OCI-LY1 (cell line): ENCODE measurements around the gene EEF2K.

ENCODE experiments used
- H2AFZ ChIP-seq: fragments of 200-600 bp; sonication (generic), shearing (Covaris generic); 2 replicates; pipeline ENCODE4 v1.6.0; 2014; ENCODE audit warnings: antibody characterized with exemption, mild to moderate bottlenecking, low read length
- H3F3A ChIP-seq: fragments of 200-600 bp; sonication (generic), shearing (Covaris generic); 2 replicates; pipeline ENCODE4 v1.6.0; 2014; ENCODE audit warnings: mild to moderate bottlenecking, antibody characterized with exemption, low read length, moderate library complexity; ENCODE audit not compliant: insufficient read depth
- H3K27ac ChIP-seq: fragments of 200-600 bp; sonication (generic); 2 replicates; pipeline ENCODE4 v1.5.1; 2014; ENCODE audit warnings: low read length, mixed run types, mild to moderate bottlenecking, low read depth; ENCODE audit not compliant: poor library complexity, severe bottlenecking
- H3K27me3 ChIP-seq: fragments of 200-600 bp; sonication (generic); 2 replicates; pipeline ENCODE4 v1.6.0; 2014; ENCODE audit warnings: antibody characterized with exemption, mild to moderate bottlenecking, low read length, moderate library complexity; ENCODE audit not compliant: insufficient read depth
- H3K36me3 ChIP-seq: fragments of 200-600 bp; sonication (generic); 2 replicates; pipeline ENCODE4 v1.6.1; 2014; ENCODE audit warnings: mild to moderate bottlenecking, antibody characterized with exemption, low read length, moderate library complexity, mixed read lengths; ENCODE audit not compliant: insufficient read depth
- H3K4me1 ChIP-seq: fragments of 200-600 bp; sonication (generic); 2 replicates; pipeline ENCODE4 v1.5.1; 2014; ENCODE audit warnings: mild to moderate bottlenecking, low read length, moderate library complexity; ENCODE audit not compliant: insufficient read depth, severe bottlenecking
- H3K4me2 ChIP-seq: fragments of 200-600 bp; sonication (generic), shearing (Covaris generic); 2 replicates; pipeline ENCODE4 v1.6.1; 2014; ENCODE audit warnings: low read length
- H3K4me3 ChIP-seq: fragments of 200-600 bp; sonication (generic); 2 replicates; pipeline ENCODE4 v1.5.1; 2014; ENCODE audit warnings: low read length, low read depth, mild to moderate bottlenecking, mixed read lengths; ENCODE audit not compliant: poor library complexity, severe bottlenecking
- H3K79me2 ChIP-seq: fragments of 200-600 bp; shearing (Covaris generic); 2 replicates; pipeline ENCODE4 v1.6.1; 2016; ENCODE audit warnings: mixed run types, low read length, mixed read lengths; ENCODE audit not compliant: insufficient read depth
- H3K9ac ChIP-seq: fragments of 200-600 bp; sonication (generic), shearing (Covaris generic); 2 replicates; pipeline ENCODE4 v1.6.1; 2014; ENCODE audit warnings: mild to moderate bottlenecking, low read length, mixed read lengths
- H3K9me2 ChIP-seq: fragments of 200-600 bp; sonication (generic), shearing (Covaris generic); 2 replicates; pipeline ENCODE4 v1.6.1; 2014; ENCODE audit warnings: low read depth, mild to moderate bottlenecking, low read length, mixed read lengths
- H3K9me3 ChIP-seq: fragments of 200-600 bp; shearing (Covaris generic); 2 replicates; pipeline ENCODE4 v1.6.1; 2014; ENCODE audit warnings: low read length, mixed read lengths
- H4K20me1 ChIP-seq: fragments of 200-600 bp; sonication (generic), shearing (Covaris generic); 2 replicates; pipeline ENCODE4 v1.6.0; 2016; ENCODE audit warnings: mild to moderate bottlenecking, low read length; ENCODE audit not compliant: insufficient read depth
- EZH2 ChIP-seq: fragments of 200-600 bp; sonication (generic), shearing (Covaris generic); IDR thresholded peaks from 2 replicates; pipeline ENCODE4 v1.8.0; 2017; ENCODE audit warnings: borderline replicate concordance, mixed run types, mild to moderate bottlenecking, antibody characterized with exemption, low read length, moderate library complexity, mixed read lengths
- TF ChIP-seq, protein P1 (sequence below): fragments of 200-600 bp; sonication (generic), shearing (Covaris generic); IDR thresholded peaks from 2 replicates; pipeline ENCODE4 v1.5.1; 2017; ENCODE audit warnings: mild to moderate bottlenecking, antibody characterized with exemption, low read length, moderate library complexity, mixed read lengths

Gene EEF2K

GRCh38 chr16:22162656-22163009 is 43.4 kb upstream of the EEF2K start:
- H3K27me3 ChIP-seq = no peaks in the 10 kb centered on the region
- H4K20me1 ChIP-seq = no peaks in the 10 kb centered on the region
- no peaks in the 10 kb centered on the region for H3K9me2 ChIP-seq
- no peak for TF ChIP-seq EZH2
- TF ChIP-seq, protein P1, sequence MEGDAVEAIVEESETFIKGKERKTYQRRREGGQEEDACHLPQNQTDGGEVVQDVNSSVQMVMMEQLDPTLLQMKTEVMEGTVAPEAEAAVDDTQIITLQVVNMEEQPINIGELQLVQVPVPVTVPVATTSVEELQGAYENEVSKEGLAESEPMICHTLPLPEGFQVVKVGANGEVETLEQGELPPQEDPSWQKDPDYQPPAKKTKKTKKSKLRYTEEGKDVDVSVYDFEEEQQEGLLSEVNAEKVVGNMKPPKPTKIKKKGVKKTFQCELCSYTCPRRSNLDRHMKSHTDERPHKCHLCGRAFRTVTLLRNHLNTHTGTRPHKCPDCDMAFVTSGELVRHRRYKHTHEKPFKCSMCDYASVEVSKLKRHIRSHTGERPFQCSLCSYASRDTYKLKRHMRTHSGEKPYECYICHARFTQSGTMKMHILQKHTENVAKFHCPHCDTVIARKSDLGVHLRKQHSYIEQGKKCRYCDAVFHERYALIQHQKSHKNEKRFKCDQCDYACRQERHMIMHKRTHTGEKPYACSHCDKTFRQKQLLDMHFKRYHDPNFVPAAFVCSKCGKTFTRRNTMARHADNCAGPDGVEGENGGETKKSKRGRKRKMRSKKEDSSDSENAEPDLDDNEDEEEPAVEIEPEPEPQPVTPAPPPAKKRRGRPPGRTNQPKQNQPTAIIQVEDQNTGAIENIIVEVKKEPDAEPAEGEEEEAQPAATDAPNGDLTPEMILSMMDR = no peak
- no peaks in the 10 kb centered on the region for H3K4me1 ChIP-seq
- no peak overlapping the region for H3K27ac ChIP-seq
- H3K79me2 ChIP-seq = no peaks in the 10 kb centered on the region
- H3K4me3 ChIP-seq = no peak overlapping the region
- H3K4me2 ChIP-seq = no peak overlapping the region
- no peak overlapping the region for H3K9ac ChIP-seq
- H3K9me3 ChIP-seq = no peaks in the 10 kb centered on the region
- H2AFZ ChIP-seq = no peak overlapping the region
- H3K36me3 ChIP-seq = no peaks in the 10 kb centered on the region; the same call in 1 of the 2 replicates
- no peaks in the 10 kb centered on the region for H3F3A ChIP-seq

DNA sequence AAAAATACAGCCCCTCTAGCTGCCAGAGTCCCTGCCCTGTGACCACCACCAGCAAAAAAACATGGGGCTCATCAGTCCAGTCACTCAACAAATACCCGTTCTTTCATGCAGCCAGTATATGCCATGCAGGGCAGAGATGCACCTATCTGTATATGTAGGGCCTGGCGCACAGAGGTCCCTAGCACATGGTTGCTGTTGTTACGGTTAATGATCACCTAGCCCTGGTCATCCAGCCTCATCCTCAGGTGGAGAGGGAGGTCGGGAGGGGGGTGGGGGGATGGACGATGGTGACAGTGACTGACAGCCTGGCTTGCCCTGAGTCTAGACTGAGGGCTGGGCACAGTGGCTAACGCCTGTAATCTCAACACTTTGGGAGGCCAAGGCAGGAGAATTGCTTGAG is 42.3 kb upstream of the EEF2K start:
- no peaks in the 10 kb centered on the region for H3K4me1 ChIP-seq
- H3K9me2 ChIP-seq = no peaks in the 10 kb centered on the region
- no peaks in the 10 kb centered on the region for H3K27me3 ChIP-seq
- no peaks in the 10 kb centered on the region; the same call in 1 of the 2 replicates for H3K36me3 ChIP-seq
- no peak overlapping the region for H2AFZ ChIP-seq
- no peaks in the 10 kb centered on the region for H3K9me3 ChIP-seq
- no peak overlapping the region for H3K9ac ChIP-seq
- no peak overlapping the region for H3K27ac ChIP-seq
- no peak overlapping the region for H3K4me3 ChIP-seq
- TF ChIP-seq EZH2 = no peak
- TF ChIP-seq, protein P1 = no peak
- no peaks in the 10 kb centered on the region for H3F3A ChIP-seq
- no peaks in the 10 kb centered on the region for H4K20me1 ChIP-seq
- no peak overlapping the region for H3K4me2 ChIP-seq
- H3K79me2 ChIP-seq = no peaks in the 10 kb centered on the region

GRCh38 chr16:22164482-22164881 is 41.6 kb upstream of the EEF2K start:
- TF ChIP-seq, protein P1 = no peak
- no peak for TF ChIP-seq EZH2
- Histone ChIP-seq H3K27me3 (no peaks in the 10 kb centered on the region), H3K9me2 (no peaks in the 10 kb centered on the region)

More at GRCh38 chr16:22164482-22164881, 41.6 kb upstream of the EEF2K start:
- H3K79me2 ChIP-seq = no peaks in the 10 kb centered on the region
- H3K36me3 ChIP-seq = no peaks in the 10 kb centered on the region; the same call in 1 of the 2 replicates
- H3K4me2 ChIP-seq = no peak overlapping the region
- H3K4me1 ChIP-seq = no peaks in the 10 kb centered on the region
- no peak overlapping the region for H3K9ac ChIP-seq
- no peaks in the 10 kb centered on the region for H3F3A ChIP-seq
- H2AFZ ChIP-seq = no peak overlapping the region
- H4K20me1 ChIP-seq = no peaks in the 10 kb centered on the region
- no peak overlapping the region for H3K4me3 ChIP-seq
- no peaks in the 10 kb centered on the region for H3K9me3 ChIP-seq
- no peak overlapping the region for H3K27ac ChIP-seq
